Prostate gland (tissue), 2 donors: ENCODE measurements around the gene RANBP1.

ENCODE experiments used
- POLR2A ChIP-seq: fragments of 450-650 bp; IDR thresholded peaks from one replicate; pipeline ENCODE4 v1.6.1; 2016; ENCODE audit warnings: antibody characterized with exemption, mild to moderate bottlenecking
- POLR2AphosphoS5 ChIP-seq: sonication (generic); formaldehyde crosslinking; IDR thresholded peaks from one replicate; pipeline ENCODE4 v1.6.1; 2017; ENCODE audit warnings: antibody characterized with exemption
- TF ChIP-seq, protein P1 (sequence below), 4 experiments: fragments of 200-600 bp in 2 of 4; fragments of 450-650 bp in 2 of 4; sonication (generic) in 2 of 4; IDR thresholded peaks; 1 replicate in 3 of 4; 2 replicates in 1 of 4; pipeline ENCODE4 v1.5.1; 2016 to 2019; ENCODE audit warnings: antibody characterized with exemption in 4 of 4, mild to moderate bottlenecking in 2 of 4, moderate library complexity in 2 of 4

DNA sequence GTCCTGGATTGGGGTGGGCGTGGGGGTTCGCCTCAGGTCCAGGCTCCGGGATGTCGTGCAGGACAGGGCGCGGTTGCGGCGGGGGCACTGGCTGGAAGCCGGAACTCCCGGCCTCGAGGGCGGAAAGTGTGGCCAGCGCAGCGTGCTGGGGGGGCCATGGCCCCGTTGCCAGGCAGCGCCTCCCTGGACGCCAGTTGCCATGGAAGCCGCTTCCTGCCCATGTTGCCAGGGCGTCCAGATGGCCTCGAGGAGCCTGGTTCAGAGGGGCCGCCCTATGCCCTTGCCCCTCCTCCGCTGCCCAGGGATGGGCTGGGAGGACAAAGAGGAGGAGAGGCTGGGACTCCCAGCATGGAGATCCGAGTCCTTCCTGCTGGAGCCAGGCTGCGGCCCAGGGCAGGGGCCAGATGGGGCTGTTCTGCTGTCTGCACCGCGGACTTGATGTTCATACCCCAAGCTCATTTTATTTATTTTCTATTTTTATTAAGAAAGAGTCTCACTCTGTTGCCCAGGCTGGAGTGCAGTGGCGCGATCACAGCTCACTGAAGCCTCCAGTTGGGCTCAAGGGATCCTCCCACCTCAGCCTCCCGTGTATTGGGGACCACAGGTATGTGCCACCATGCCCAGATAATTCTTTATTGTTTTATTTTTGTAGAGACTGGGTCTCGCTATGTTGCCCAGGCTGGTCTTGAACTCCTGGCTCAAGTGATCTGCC is 39.6 kb downstream of the RANBP1 start:
- TF ChIP-seq, protein P1, sequence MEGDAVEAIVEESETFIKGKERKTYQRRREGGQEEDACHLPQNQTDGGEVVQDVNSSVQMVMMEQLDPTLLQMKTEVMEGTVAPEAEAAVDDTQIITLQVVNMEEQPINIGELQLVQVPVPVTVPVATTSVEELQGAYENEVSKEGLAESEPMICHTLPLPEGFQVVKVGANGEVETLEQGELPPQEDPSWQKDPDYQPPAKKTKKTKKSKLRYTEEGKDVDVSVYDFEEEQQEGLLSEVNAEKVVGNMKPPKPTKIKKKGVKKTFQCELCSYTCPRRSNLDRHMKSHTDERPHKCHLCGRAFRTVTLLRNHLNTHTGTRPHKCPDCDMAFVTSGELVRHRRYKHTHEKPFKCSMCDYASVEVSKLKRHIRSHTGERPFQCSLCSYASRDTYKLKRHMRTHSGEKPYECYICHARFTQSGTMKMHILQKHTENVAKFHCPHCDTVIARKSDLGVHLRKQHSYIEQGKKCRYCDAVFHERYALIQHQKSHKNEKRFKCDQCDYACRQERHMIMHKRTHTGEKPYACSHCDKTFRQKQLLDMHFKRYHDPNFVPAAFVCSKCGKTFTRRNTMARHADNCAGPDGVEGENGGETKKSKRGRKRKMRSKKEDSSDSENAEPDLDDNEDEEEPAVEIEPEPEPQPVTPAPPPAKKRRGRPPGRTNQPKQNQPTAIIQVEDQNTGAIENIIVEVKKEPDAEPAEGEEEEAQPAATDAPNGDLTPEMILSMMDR (IDR thresholded peaks at IDR 0.05): no peak
- TF ChIP-seq POLR2A: no peak
- TF ChIP-seq POLR2AphosphoS5: no peak
